Esophagus squamous epithelium (tissue), 5 donors: Measurements from ENCODE around the gene CKM. TPM values are rescaled to one million over a fixed set of nuclear protein-coding genes. Genes with fewer than 3 reads are reported as not detected.

ENCODE experiments used
- DNase-seq: peaks from one replicate; lab custom pipeline; 2025; lab: John Stamatoyannopoulos, UW
- H3K27ac ChIP-seq, 4 donors: fragments of 200-600 bp; sonication (generic); one replicate each; pipeline ENCODE4 v1.5.1; 2016 to 2019; ENCODE audit warnings: mild to moderate bottlenecking in 1 of 4
- H3K27me3 ChIP-seq, 4 donors: fragments of 200-600 bp; sonication (generic); 1 replicate in 3 of 4; 2 replicates in 1 of 4; pipeline versions ENCODE4 v1.5.1 to v1.6.0; 2017 to 2021; ENCODE audit warnings: antibody characterized with exemption in 1 of 4
- H3K36me3 ChIP-seq, 3 donors: fragments of 200-600 bp; sonication (generic); one replicate each; pipeline ENCODE4 v1.5.1; 2016 to 2019
- H3K4me1 ChIP-seq, 3 donors: fragments of 200-600 bp; sonication (generic); one replicate each; pipeline ENCODE4 v1.5.1; 2017 to 2019
- H3K4me3 ChIP-seq, 4 donors: fragments of 200-600 bp; sonication (generic); 1 replicate in 3 of 4; 2 replicates in 1 of 4; pipeline ENCODE4 v1.5.1; 2016 to 2019; ENCODE audit warnings: mild to moderate bottlenecking in 2 of 4, moderate library complexity in 1 of 4
- H3K9me3 ChIP-seq, 3 donors: fragments of 200-600 bp; sonication (generic); one replicate each; pipeline ENCODE4 v1.5.1; 2016 to 2019
- CTCF ChIP-seq, 6 experiments: fragments of 450-650 bp in 4 of 6; fragments of 200-600 bp in 2 of 6; sonication (generic) in 2 of 6; IDR thresholded peaks; one replicate each; pipeline ENCODE4 v1.5.1; 2016 to 2019; ENCODE audit warnings: antibody characterized with exemption in 6 of 6, mild to moderate bottlenecking in 4 of 6, moderate library complexity in 4 of 6
- POLR2A ChIP-seq, 4 donors: fragments of 450-650 bp; IDR thresholded peaks; one replicate each; pipeline ENCODE4 v1.6.1; 2017; ENCODE audit warnings: antibody characterized with exemption in 4 of 4, mild to moderate bottlenecking in 4 of 4, moderate library complexity in 3 of 4
- WGBS, 2 donors: methylation state at CpG; one replicate each; pipeline ENCODE4 v1.1.5; 2018; 5-methylcytosine and 5-hydroxymethylcytosine counted together
- intact Hi-C: fragments of 100-400 bp; cut with DNase I; formaldehyde crosslinking; loops from one replicate; pipeline ENCODE4 v1.15.0; 2022
- total RNA-seq, 4 donors: library from RNA; depleted of rRNA; stranded (reverse); fragments of >200 nt; gene quantifications; one replicate each; pipeline ENCODE4 v1.1.0, GENCODE V29; 2016
- donor health status: DM: yes; HTN: yes; CAD: no.

Gene CKM
- total RNA-seq, 4 donors from 2014 or later, result not detected

- intact Hi-C loops, result no loop called here
- TF ChIP-seq POLR2A (IDR thresholded peaks at IDR 0.05) (no peak), CTCF (IDR thresholded peaks at IDR 0.05) (no peak)
- no peak overlapping the region for H3K4me3 ChIP-seq
- no peaks in the 10 kb centered on the region for H3K4me1 ChIP-seq
- DNase-seq, result no peak
- H3K9me3 ChIP-seq, result no peaks in the 10 kb centered on the region
- no peak overlapping the region for H3K27ac ChIP-seq
- H3K36me3 ChIP-seq, result peaks cover 10 to 99% (median 19%) of the 10 kb centered on the region in 3 donors
- no peaks in the 10 kb centered on the region for H3K27me3 ChIP-seq
- WGBS, 2 donors, result 85 to 91% methylated on average over 5 to 8 of the region's 10 CpGs
Measured at GRCh38 chr19:45278087-45278486, 44.6 kb downstream of the CKM start.

- TF ChIP-seq POLR2A (IDR thresholded peaks at IDR 0.05), result no peak
- no peak for TF ChIP-seq CTCF (IDR thresholded peaks at IDR 0.05)
- 69 to 80% methylated on average over 3 to 4 of the region's 7 CpGs for WGBS, 2 donors
- Histone ChIP-seq H3K9me3 (no peaks in the 10 kb centered on the region), H3K4me1 (no peaks in the 10 kb centered on the region), H3K4me3 (no peak overlapping the region), H3K27ac (no peak overlapping the region), H3K36me3 (peaks cover 10 to 99% (median 25%) of the 10 kb centered on the region in 3 donors), H3K27me3 (no peaks in the 10 kb centered on the region)
- no peak for DNase-seq
- intact Hi-C loops, result no loop called here
Measured at GRCh38 chr19:45276284-45276687, 46.4 kb downstream of the CKM start.

- Histone ChIP-seq H3K36me3 (peaks cover 10 to 99% (median 26%) of the 10 kb centered on the region in 3 donors), H3K4me1 (no peaks in the 10 kb centered on the region), H3K27me3 (no peaks in the 10 kb centered on the region), H3K9me3 (no peaks in the 10 kb centered on the region), H3K4me3 (no peak overlapping the region), H3K27ac (no peak overlapping the region)
- 66% methylated on average over 11 to 12 of the region's 12 CpGs for WGBS, 2 donors
- no peak for DNase-seq
- TF ChIP-seq POLR2A (IDR thresholded peaks at IDR 0.05) (no peak), CTCF (IDR thresholded peaks at IDR 0.05) (no peak)
- intact Hi-C loops, result no loop called here
Measured at GRCh38 chr19:45275370-45275971, 47.2 kb downstream of the CKM start.

- 84 to 88% methylated on average over 8 to 13 of the region's 14 CpGs for WGBS, 2 donors
- no peak for DNase-seq
- Histone ChIP-seq H3K36me3 (peaks cover 10 to 99% (median 17%) of the 10 kb centered on the region in 3 donors), H3K4me1 (no peaks in the 10 kb centered on the region), H3K9me3 (no peaks in the 10 kb centered on the region), H3K4me3 (no peak overlapping the region), H3K27ac (peak overlapping the region in 1 of 4 donors; percentile 9), H3K27me3 (no peaks in the 10 kb centered on the region)
- intact Hi-C loops, result no loop called here
- no peak for TF ChIP-seq POLR2A (IDR thresholded peaks at IDR 0.05)
- no peak for TF ChIP-seq CTCF (IDR thresholded peaks at IDR 0.05)
Measured at GRCh38 chr19:45273521-45273855, 49.2 kb downstream of the CKM start.

GRCh38 chr19:45271735-45272108, 51.0 kb downstream of the CKM start:
- H3K4me1 ChIP-seq, result no peaks in the 10 kb centered on the region
- DNase-seq, result no peak
- H3K36me3 ChIP-seq, result peaks cover 0 to 99% (median 11%) of the 10 kb centered on the region in 3 donors
- TF ChIP-seq POLR2A (IDR thresholded peaks at IDR 0.05) (no peak), CTCF (IDR thresholded peaks at IDR 0.05) (no peak)
- no peak overlapping the region for H3K4me3 ChIP-seq
- H3K27ac ChIP-seq, result no peak overlapping the region
- 30 to 63% methylated on average over 2 of the region's 7 CpGs for WGBS, 2 donors
- no peaks in the 10 kb centered on the region for H3K9me3 ChIP-seq
- intact Hi-C loops, result no loop called here
- H3K27me3 ChIP-seq, result no peaks in the 10 kb centered on the region
